Stromal cell of bone marrow (primary cell): ENCODE measurements around the gene LANCL1.
A peak's percentile ranks its signal among the peaks of the same experiment; 100 is the strongest.
"Not testable (repeated sequence)": the region's sequence is repeated elsewhere in the genome, so short reads cannot be mapped to it uniquely, and the experiment has no call there.

Source experiments
- DNase-seq: peaks from one replicate; pipeline ENCODE4 v3.0.0-alpha.2; 2012; ENCODE audit warnings: low read depth

Gene LANCL1

GRCh38 chr2:210459880-210460279 lies 16.7 kb downstream of the LANCL1 start:
- no peak for DNase-seq

- no peak for DNase-seq
Observed at GRCh38 chr2:210459407-210459806, 17.2 kb downstream of the LANCL1 start.

GRCh38 chr2:210458395-210458794 lies 18.2 kb downstream of the LANCL1 start:
- no peak for DNase-seq

GRCh38 chr2:210456571-210456970 lies 20.0 kb downstream of the LANCL1 start:
- DNase-seq = no peak

- DNase-seq = no peak
Observed at GRCh38 chr2:210454336-210454735, 22.2 kb downstream of the LANCL1 start.

- no peak for DNase-seq
Observed at GRCh38 chr2:210452194-210452593, 24.4 kb downstream of the LANCL1 start.

- not testable (repeated sequence) for DNase-seq
Observed at GRCh38 chr2:210450942-210451341, 25.6 kb downstream of the LANCL1 start.

- no peak for DNase-seq
Observed at GRCh38 chr2:210445732-210446131, 30.8 kb downstream of the LANCL1 start.

- no peak for DNase-seq
Observed at GRCh38 chr2:210445116-210445707, 31.3 kb downstream of the LANCL1 start.

- no peak for DNase-seq
Observed at GRCh38 chr2:210443527-210443926, 33.0 kb downstream of the LANCL1 start.

GRCh38 chr2:210442878-210443277 lies 33.7 kb downstream of the LANCL1 start:
- DNase-seq = no peak

GRCh38 chr2:210442457-210442856 lies 34.1 kb downstream of the LANCL1 start:
- no peak for DNase-seq

- DNase-seq = no peak
Observed at GRCh38 chr2:210440206-210440605, 36.4 kb downstream of the LANCL1 start.

GRCh38 chr2:210435439-210435838 lies 41.1 kb downstream of the LANCL1 start:
- DNase-seq = no peak

- DNase-seq = no peak
Observed at GRCh38 chr2:210432633-210433032, 43.9 kb downstream of the LANCL1 start.

GRCh38 chr2:210429403-210430137 lies 47.0 kb downstream of the LANCL1 start:
- no peak for DNase-seq

GRCh38 chr2:210428393-210429179 lies 48.0 kb downstream of the LANCL1 start:
- DNase-seq = peak; percentile 61

- DNase-seq = not testable (repeated sequence)
Observed at GRCh38 chr2:210427309-210427708, 49.2 kb downstream of the LANCL1 start.

GRCh38 chr2:210422366-210422765 lies 54.2 kb downstream of the LANCL1 start:
- DNase-seq = no peak

GRCh38 chr2:210421916-210422315 lies 54.6 kb downstream of the LANCL1 start:
- DNase-seq = no peak

- DNase-seq = no peak
Observed at GRCh38 chr2:210412660-210413059, 63.9 kb downstream of the LANCL1 start.

GRCh38 chr2:210410542-210410941 lies 66.0 kb downstream of the LANCL1 start:
- no peak for DNase-seq

GRCh38 chr2:210399440-210400041 lies 77.0 kb downstream of the LANCL1 start:
- DNase-seq = no peak
